Hematopoietic multipotent progenitor cell treated with erythropoietin and hydrocortisone succinate and interleukin-3 and kit ligand, for 4 days (in vitro differentiated cells): ENCODE measurements around the gene DECR2.

ENCODE experiments used
- DNase-seq: peaks from one replicate; pipeline ENCODE4 v3.0.0-alpha.2; 2015

DECR2 gene

DNA sequence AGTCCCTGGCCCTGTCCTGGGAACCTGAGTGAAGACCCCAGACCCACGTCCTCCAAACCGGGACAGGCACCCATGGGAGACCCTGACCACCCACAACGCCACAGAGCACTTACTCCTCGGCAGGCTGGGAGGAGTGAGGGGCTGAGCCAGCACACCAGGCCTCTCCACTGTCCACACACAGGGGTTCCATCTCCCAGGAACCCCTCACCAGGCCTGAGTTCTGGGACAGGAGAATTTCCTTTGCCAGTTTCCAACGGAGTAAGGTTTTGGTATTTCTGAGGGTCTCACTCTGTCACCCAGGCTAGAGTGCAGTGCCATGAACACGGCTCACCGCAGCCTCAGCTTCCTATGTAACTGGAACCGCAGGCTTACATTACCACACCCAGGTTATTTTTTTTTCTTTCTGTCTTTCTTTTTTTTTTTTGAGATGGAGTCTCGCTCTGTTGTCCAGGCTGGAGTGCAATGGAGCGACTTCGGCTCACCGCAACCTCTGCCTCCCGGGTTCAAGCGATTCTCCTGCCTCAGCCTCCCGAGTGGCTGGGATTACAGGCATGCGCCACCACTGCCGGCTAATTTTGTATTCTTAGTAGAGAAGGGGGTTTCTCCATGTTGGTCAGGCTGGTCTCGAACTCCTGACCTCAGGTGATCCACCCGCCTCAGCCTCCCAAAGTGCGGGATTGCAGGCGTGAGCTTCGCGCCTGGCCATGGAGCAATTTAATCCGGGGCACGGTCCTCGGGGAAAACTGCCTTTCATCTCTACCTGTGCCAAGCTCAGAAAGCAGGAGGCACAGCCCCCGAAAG lies 21.5 kb upstream of the DECR2 start:
- DNase-seq: no peak

DNA sequence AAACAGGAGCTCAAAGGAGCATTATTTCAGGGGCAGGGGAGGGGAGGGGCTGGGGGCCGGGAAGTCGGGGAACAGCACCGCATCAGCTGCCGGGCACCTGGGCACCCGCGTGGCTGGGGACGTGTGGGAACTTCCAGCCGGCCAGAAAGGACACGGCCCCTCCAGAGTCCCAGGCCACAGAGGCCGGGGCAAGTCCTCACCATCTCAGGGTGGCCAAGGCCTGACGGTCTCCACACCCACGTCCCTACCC lies 21.0 kb upstream of the DECR2 start:
- no peak for DNase-seq

DNA sequence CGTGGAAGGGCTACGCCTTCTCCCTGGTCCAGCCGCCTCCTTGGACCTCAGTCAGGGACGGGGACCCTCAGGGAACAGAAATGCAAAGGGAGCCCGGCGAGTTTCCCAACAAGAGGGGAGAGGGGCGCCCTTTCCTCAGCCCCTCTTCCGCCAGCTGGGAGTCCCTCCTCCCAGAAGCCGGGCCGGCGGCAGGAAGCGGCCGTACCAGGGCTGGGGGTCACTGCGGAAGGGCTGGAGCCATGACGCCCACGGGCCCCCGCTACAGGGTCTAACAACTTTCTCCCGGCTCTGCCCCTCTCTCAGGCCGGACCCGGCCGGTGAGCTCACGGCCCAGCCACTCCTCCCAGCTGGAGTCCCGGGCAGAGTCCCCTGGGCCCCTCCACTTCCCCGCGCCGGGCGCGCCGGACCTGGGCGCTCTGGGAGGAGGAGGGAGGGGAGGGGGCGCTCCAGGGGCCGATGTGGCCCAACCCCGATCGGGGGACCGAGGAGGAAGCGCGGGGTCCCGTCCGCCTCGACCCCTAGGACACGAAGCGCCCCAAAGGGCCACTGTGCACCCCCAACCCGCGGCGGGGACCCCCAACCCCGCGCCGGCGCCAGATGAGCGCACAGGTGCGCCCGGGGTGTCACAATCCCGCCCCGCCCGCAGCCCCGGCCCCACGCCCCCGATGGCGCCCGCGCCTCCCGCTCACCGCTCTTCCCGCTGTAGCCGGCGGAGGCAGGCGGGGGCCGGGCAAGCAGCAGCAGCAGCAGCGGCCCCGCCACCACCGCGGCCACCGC lies 20.5 kb upstream of the DECR2 start:
- DNase-seq: peak; percentile 45

DNA sequence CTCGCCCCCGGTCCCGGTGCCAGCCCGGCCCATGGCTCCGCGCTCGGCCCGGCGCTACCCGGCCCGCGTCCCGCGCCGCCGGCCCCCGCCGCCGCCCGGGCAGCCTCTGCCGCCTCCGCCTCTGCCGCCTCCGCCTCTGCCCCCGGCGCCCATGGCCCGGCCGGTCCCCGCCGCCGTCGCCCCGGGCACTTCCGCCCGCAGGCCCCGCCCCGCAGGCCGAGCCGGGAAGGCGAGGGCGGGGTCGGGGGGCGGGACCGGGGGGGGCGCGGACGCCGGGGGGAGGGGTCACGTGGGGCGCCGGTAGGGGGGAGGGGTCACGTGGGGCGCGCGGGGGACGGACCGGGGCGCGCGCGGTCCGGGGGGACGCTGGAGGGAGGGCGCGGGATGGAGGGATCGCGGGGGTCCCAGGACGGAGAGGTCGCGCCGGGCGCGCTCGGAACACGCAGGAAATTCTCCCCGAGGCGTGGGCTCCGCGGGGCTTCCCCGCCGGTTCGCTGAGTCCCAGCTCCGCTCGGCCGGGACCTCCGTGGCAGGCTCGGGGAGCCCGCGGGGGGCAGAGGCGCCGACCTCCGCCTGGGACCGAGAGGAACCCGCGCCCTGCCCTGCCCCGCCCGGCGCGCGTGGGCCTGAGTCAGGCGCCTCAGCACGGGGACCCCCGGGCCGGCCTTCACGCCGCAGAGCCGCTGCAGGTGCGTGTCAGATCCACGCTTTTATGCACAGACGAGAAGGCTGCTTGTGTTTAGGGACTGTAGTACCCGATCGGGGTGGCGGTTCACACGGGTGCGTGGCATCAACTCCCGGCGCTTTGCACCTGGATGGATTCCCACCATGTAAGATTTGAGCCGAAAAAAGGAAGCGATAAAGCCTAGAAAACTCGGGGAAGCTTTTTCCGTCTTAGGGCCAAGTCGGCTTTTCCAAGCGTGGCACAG lies 19.6 kb upstream of the DECR2 start, which contains the start of gene PGAP6:
TSS of gene PGAP6 (minus strand) at position 190 of the 929 bp plus-strand sequence. CDS start at position 33, 157 bp downstream.
- peak; percentile 86 for DNase-seq

DNA sequence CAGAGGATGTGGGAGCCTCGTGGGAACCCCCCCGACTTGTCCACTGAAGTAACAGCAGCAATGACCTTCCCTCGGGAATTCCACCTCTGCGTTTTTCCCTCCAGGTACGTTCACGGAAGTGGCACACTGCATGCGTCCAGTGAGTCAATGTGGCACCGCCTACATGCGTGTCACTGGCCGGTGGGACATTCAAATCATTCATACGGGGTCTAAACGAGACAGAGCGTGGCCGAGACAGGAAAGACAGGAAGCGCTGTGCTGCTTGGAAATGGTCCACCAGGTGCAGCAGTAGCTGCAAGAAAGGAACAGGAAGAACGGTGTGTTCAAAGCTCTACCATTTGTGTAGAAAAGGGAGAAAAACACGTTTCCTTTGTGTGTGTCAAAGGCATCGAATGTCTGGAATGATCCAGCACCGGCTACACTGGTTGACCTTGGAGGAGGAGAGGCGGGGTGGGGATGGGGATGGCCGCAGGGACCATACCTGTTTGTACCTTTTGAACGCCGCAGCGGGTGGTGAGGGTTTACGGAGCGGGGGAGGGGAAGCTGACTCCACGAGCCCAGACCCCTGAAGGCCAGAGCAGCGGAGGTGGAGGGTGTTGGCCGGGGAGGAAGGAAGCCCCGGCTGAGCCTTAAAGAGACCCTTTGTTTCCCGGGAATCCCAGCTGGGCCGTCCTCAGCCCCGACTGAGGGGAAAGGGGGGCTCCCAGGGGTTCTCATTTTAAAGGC lies 18.2 kb upstream of the DECR2 start:
- peak; percentile 54 for DNase-seq

DNA sequence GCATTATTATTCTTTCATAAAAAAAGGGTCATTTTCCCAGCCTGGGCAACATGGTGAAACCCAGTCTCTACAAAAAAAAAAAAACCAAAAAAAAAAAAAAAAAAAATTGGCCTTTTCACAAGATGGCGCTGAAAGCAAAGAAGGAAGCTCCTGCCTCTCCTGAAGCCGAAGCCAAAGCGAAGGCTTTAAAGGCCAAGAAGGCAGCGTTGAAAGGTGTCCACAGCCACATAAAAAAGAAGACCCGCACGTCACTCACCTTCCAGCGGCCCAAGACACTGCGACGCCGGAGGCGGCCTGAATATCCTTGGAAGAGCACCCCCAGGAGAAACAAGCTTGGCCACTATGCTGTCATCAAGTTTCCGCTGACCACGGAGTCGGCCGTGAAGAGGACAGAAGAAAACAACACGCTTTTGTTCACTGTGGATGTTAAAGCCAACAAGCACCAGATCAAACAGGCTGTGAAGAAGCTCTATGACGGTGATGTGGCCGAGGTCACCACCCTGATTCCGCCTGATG lies 15.0 kb upstream of the DECR2 start:
- DNase-seq: peak; percentile 60

DNA sequence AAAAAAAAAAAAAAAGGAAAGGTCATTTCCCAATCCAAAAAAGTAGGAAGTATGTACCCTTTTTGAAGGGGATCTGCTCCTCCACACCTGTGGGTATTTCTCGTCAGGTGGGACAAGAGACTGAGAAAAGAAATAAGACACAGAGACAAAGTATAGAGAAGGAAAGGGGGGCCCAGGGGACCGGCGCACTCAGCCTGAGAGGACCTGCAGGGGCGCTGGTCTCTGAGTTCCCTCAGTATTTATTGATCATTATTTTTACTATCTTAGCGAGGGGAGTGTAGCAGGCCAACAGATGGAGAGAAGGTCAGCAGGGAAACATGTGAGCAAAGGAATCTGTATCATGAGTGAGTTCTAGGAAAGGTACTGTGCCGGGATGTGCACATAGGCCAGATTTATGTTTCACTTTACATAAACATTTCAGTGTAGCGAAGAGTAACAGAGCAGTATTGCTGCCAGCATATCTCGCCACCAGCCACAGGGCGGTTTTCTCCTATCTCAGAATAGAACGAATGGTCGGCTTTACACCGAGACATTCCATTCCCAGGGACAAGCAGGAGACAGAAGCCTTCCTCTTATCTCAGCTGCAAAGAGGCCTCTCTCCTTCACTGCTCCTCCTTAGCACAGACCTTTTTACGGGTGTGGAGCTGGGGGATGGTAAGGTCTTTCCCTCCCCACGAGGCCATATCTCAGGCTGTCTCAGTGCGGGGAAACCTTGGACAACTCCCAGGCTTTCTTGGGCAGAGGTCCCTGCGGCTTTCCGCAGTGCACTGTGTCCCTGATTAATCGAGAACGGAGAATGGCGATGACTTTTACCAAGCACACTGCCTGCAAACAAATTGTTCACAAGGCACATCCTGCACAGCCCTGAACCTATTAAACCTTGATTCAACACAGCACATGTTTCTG lies 13.7 kb upstream of the DECR2 start:
- DNase-seq: peak; percentile 51

DNA sequence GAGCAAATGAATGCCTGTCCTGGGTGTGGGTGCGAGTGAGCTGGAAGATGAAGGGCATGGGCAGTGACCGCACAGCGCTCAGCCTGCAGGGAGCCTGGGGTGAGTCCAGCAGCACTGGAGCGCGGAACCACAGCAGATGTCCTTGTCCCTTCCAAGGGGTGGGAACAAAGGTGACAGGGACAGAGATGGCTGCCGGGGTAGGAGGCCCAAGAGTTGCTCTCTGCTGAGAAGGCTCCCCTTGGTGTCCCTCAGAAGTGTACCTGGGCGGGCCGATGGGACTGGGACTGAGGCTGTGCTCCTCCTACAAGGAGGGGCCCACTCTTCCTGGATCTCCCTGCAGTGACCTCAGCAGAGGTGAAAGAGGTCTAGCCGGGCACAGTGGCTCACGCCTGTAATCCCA lies 12.3 kb upstream of the DECR2 start:
- no peak for DNase-seq

DNA sequence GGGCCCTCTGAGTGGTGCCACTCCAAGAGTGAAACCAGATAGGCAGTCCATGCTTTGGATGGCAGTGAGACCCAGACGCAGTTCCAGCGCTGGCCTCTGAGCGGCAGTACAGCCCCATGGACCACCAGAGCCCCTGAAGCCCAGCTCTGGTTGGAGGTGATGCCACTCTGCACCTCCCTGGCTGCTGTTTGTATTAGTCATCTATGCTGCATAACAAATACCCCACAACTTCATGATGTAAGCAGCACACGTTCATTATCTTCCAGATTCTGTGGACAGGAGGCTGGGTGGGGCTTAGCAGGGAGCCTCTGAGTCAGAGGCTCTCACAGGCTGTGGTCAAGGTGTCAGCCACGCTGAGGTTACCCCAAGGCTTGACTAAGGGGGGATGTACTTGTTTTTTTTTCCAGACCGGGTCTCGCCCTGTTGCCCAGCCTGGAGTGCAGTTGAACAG lies 9.8 kb upstream of the DECR2 start:
- DNase-seq: peak; percentile 90

DNA sequence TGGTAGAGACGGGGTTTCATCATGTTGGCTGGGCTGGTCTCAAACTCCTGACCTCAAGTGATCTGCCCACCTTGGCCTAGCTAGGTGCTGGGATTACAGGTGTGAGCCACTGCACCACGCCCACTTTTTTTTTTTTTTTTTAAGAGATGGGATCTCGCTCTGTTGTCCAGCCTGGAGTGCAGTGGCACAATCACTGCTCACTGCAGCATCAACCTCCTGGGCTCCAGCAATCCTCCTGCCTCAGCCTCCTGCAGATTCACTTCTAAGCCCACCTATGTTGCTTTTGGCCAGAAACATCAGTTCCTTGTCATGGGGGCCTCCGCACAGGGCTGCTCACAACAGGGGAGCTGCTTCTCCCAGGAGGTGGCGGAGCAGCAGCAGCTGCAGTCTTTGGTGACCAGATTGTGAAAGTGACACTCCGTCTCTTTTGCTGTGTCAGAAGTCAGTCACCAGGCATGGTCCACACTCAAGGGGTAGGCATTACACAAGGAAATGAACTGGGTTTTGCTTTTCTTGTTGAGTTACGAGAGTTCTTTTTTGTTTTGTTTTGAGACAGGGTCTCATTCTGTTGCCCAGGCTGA lies 9.1 kb upstream of the DECR2 start:
- peak; percentile 78 for DNase-seq

DNA sequence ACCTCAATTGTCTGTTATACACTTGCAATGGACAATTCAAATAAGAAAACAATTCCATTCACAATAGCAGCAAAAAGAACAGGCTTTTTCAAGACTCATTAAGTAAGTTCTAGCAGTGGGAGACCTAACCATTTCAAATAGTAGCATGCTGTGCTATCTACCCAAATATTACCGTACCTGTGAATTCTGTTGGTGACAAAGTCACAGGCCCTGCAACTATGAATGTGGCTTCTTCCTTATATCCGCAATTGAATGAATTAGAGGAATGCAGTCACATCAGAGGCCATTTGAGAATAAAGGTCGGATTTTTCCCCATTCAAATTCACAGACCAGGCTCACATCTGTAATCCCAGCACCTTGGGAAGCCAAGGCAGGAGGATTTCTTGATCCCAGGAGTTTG lies 5.5 kb upstream of the DECR2 start:
- peak; percentile 44 for DNase-seq

DNA sequence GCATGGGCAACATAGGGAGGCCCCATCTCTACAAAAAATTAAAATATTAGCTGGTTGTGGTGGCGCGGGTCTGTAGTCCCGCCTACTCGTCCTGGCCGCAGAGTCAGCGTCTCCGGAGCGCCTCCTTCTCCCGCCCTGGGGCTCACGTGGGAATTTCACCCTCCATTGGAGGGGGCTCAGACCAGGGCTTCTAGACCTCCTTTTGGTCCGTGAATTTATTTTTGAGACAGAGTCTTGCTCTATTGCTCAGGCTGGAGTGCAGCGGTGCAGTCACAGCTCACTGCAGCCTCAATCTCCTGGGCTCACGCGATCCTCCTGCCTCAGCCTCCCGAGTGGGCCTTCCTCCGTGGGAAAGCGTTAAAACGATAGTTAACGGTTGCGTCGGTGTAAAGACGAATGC lies 5.1 kb upstream of the DECR2 start:
- peak; percentile 93 for DNase-seq

DNA sequence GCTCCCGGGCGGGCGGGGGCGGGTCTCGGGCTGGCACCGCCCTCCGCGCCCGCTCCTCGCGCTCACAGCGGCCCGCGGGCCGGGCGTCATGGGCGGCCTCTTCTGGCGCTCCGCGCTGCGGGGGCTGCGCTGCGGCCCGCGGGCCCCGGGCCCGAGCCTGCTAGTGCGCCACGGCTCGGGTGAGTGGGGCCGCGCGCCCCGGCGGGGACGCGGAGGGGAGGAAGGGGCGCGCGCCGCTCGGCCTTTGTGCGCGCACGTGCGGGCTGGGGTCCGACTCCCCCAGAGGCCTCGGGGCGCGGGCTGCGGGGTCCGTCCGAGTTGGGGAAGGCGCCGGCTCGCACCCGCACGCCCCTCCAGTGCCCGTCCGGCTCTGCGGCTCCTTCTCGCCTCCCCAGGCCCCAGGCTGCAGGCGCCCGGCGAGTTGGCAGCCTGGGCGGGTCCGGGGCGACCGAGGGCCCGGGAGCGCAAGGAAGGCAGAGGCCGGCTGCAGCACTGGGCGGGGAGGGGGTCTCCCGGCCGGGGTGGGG lies 4.5 kb upstream of the DECR2 start, which contains the start of gene NME4:
TSS of gene NME4 (plus strand) at position 65 of the 527 bp plus-strand sequence. CDS start at position 89, 24 bp downstream.
- peak; percentile 70 for DNase-seq

DNA sequence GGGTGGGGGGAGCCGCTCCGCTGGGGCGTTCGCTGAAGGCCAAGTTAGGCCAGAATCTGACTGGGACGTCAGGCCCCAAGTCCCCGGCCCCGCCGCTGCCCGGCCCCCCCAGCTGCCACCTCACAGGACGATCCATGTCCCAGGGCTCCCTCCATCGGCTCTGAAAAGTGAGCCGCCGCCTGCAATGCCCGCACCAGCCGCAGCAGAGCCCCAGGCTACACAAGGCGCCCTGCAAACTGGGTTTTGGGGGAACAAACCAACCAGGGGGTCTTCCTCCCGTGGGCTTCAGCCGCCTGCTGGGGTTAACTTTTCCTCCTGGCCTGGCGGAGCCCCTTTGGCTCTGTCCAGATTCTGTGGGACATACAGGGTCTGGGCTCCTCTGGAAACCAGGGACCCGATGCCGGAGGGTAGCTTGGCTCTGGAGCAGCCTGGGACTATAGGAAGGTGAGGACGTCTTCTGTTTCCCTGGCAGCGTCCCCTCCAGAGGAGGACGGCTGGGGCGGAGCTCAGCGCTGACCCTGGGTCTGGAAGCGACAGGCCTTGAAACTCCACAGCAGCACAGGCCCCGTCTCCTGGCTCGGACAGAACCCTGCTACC lies 3.9 kb upstream of the DECR2 start:
- peak; percentile 91 for DNase-seq

DNA sequence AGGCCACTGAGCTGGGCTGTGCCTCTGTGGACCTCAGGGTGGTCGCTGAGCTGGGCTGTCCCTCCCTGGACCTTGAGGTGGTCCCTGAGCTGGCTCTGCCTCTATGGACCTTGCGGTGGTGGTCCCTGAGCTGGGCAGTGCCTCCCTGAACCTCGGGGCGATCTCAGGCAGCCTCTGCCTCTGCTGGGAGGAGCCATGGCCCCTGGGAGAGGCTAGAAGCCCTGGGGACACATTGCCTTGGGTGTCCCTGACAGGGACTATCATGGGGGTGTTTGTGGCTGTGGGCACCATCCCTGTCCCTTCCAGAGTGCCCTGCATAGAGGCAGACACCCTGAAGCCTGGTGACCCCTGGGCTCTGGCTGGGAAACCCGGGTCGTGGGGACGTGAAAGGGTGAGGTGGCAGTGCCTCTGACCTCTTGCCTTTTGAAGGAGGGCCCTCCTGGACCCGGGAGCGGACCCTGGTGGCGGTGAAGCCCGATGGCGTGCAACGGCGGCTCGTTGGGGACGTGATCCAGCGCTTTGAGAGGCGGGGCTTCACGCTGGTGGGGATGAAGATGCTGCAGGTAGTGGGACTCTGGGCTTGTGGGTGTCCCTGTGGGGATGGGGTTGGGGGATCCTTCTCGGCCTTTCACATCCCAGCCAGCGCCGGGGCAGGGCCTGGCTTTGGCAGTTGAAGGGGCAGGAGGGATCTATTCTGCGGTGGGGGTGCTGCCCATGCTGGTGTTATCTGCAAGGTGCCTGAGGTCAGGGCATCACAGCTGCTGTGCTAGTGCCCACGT lies 2.9 kb upstream of the DECR2 start:
- peak; percentile 44 for DNase-seq

DNA sequence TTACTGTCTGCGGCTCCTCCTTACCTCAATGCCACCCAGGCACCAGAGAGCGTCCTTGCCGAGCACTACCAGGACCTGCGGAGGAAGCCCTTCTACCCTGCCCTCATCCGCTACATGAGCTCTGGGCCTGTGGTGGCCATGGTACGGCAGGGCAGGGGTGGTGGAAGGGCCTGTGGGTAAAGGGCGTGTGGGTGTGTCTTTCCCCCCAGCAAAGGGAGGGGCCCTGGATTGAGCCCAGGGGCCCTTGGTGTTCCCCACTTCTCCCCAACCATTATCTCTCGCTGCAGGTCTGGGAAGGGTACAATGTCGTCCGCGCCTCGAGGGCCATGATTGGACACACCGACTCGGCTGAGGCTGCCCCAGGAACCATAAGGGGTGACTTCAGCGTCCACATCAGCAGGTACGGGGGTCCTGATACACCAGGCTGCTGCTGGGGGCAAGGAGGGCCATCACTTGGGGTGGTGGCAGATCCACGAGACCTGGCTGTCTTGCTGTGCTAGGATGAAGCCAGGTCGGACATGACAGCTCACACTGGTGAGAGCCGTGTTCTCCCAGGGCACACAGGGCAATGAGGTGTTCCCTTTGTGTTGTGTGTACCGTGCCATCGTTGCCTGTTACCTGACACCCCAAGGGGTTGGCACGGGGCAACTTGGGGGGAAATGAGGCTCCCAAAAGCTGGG lies 2.2 kb upstream of the DECR2 start:
- DNase-seq: peak; percentile 89

DNA sequence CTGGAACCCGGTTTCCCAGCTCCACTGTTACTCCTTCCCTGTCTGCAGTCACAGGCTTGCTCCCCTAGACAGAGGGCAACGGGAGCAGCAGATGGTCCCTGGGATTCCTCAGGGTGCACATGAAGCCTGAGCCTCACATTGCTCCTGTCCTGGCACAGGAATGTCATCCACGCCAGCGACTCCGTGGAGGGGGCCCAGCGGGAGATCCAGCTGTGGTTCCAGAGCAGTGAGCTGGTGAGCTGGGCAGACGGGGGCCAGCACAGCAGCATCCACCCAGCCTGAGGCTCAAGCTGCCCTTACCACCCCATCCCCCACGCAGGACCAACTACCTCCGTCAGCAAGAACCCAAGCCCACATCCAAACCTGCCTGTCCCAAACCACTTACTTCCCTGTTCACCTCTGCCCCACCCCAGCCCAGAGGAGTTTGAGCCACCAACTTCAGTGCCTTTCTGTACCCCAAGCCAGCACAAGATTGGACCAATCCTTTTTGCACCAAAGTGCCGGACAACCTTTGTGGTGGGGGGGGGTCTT lies 1.6 kb upstream of the DECR2 start:
- peak; percentile 50 for DNase-seq

DNA sequence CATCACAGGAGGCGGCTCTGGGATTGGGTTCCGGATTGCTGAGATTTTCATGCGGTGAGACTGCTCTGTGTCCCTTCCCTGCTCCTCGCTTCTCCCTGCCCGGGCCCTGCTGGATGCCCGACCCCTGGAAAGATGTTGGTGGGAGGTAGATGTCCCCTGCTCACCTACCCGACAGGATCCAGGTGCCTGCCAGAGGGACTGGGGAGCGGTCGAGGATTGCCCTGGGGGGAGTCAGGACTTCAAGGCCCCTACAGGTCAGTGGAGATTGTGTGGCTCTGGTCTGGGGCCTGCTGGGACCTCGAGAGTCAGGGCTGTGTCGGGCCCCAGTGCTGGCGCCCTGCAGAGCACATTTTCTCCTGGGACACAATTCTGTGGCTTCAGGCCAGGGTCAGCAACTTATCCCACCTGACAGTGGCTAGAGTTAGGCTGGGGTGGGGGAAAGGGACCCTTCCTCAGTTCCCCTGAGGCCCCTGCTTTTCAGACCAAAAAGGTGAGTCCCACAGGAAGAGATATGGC lies 3.3 kb downstream of the DECR2 start:
- no peak for DNase-seq
